ENCODE results near the gene BCAR1. TPM values are rescaled to one million over a fixed set of nuclear protein-coding genes. Genes with fewer than 3 reads are reported as not detected.
A peak's percentile ranks its signal among the peaks of the same experiment; 100 is the strongest.

The BCAR1 gene
- total RNA-seq, 1 donor from 2014 or later = 182 TPM

DNA sequence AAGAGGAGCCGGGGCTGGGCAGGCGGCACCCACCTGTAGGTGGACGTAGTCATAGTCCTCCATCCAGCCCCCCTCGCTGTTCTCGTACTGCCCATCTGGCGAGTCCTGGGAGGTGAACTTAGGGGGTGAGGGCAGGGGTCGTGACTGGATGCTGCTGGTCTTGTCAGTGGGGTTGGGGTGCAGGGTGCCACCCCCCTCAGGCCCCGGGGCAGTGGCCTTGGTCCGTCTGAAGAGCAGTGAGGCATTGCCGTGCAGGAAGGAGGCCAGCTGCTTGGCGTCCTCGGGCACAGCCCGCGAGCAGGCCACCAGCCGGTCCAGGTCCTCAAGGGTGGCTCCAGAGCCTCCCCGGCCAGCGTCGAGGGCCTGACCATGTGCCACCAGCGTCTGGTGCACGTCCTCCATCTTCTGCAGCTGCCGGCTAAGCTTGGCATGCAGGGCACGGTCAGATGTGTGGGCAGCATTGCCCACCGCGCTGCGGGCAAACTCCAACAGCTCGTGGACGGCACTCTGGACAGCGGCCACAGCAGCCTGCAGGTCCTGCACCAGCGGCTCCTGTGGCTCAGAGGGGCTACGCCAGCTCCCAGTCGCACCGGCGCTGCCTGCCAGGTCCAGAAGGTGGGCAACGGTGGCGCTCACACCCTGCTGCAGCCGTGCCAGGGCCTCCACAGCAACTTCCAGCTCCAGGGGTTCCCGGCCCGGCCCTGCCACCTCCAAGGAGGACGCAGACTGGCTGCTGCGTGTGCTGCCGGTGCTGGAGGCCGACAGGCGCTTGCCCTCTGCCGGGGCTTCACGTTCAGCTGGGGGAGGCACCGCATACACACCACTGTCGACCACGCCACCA lies 16.3 kb downstream of the BCAR1 start:
- TF ChIP-seq, protein P1, sequence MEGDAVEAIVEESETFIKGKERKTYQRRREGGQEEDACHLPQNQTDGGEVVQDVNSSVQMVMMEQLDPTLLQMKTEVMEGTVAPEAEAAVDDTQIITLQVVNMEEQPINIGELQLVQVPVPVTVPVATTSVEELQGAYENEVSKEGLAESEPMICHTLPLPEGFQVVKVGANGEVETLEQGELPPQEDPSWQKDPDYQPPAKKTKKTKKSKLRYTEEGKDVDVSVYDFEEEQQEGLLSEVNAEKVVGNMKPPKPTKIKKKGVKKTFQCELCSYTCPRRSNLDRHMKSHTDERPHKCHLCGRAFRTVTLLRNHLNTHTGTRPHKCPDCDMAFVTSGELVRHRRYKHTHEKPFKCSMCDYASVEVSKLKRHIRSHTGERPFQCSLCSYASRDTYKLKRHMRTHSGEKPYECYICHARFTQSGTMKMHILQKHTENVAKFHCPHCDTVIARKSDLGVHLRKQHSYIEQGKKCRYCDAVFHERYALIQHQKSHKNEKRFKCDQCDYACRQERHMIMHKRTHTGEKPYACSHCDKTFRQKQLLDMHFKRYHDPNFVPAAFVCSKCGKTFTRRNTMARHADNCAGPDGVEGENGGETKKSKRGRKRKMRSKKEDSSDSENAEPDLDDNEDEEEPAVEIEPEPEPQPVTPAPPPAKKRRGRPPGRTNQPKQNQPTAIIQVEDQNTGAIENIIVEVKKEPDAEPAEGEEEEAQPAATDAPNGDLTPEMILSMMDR (IDR thresholded peaks at IDR 0.05; ENCODE audit: unreplicated experiment) = no peak
- peaks cover 13% of the 10 kb centered on the region for H3K4me1 Mint-ChIP-seq (ENCODE audit: unreplicated experiment)
- no peak overlapping the region for H3K4me3 Mint-ChIP-seq (ENCODE audit: unreplicated experiment)
- no peak for DNase-seq (ENCODE audit: low spot score)
- H3K36me3 Mint-ChIP-seq (ENCODE audit: low read depth, unreplicated experiment) = peaks cover 53% of the 10 kb centered on the region
- H3K27ac Mint-ChIP-seq (ENCODE audit: unreplicated experiment) = peak overlapping the region; percentile 82
- H3K27me3 Mint-ChIP-seq (ENCODE audit: unreplicated experiment) = peaks cover 38% of the 10 kb centered on the region
- no peaks in the 10 kb centered on the region for H3K9me3 Mint-ChIP-seq (ENCODE audit: unreplicated experiment)

DNA sequence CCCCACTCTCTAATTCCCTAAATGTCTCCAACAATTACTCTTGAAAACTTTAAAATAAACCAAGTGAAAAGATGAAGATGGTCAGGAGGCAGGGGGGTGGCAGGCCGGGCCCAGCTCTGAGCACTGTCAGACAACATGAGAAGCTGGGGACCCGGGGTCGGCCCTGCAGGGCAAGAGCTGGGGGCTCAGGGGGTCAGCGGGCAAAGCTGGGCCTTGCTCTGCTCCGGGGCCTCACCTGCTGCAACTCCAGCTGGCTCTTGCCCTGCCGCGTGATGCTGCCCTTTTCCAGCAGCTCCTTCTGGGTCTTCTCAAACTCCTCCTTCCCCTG lies 17.8 kb downstream of the BCAR1 start:
- TF ChIP-seq, protein P1 (IDR thresholded peaks at IDR 0.05; ENCODE audit: unreplicated experiment) = no peak
- Mint-ChIP-seq H3K27ac (ENCODE audit: unreplicated experiment) (peak overlapping the region; percentile 61), H3K27me3 (ENCODE audit: unreplicated experiment) (peaks cover 33% of the 10 kb centered on the region), H3K4me1 (ENCODE audit: unreplicated experiment) (peaks cover 9% of the 10 kb centered on the region), H3K36me3 (ENCODE audit: low read depth, unreplicated experiment) (peaks cover 54% of the 10 kb centered on the region), H3K9me3 (ENCODE audit: unreplicated experiment) (no peaks in the 10 kb centered on the region), H3K4me3 (ENCODE audit: unreplicated experiment) (no peak overlapping the region)
- no peak for DNase-seq (ENCODE audit: low spot score)

DNA sequence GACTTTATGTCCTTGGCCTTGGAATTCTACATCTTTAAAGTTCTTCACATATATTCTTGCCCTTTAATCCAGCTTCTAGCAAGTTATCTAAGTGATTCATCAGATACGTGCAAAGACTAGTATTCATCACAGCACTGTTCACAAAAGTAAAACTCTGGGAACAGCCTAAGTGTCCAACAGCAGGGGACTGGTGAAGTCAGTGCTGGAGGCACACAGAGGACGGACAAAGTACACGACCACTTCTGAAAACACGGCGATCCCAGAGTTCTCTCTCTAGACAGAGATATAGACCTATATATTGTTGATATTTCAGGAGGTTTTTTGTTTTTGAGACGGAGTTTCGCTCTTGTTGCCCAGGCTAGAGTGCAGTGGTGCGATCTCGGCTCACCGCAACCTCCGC lies 19.9 kb downstream of the BCAR1 start:
- peak overlapping the region; percentile 27 for H3K27ac Mint-ChIP-seq (ENCODE audit: unreplicated experiment)
- no peak for DNase-seq (ENCODE audit: low spot score)
- H3K4me3 Mint-ChIP-seq (ENCODE audit: unreplicated experiment) = peak overlapping the region; percentile 44
- no peaks in the 10 kb centered on the region for H3K9me3 Mint-ChIP-seq (ENCODE audit: unreplicated experiment)
- TF ChIP-seq, protein P1 (IDR thresholded peaks at IDR 0.05; ENCODE audit: unreplicated experiment) = no peak
- H3K36me3 Mint-ChIP-seq (ENCODE audit: low read depth, unreplicated experiment) = peaks cover 52% of the 10 kb centered on the region
- peaks cover 11% of the 10 kb centered on the region for H3K4me1 Mint-ChIP-seq (ENCODE audit: unreplicated experiment)
- peaks cover 37% of the 10 kb centered on the region for H3K27me3 Mint-ChIP-seq (ENCODE audit: unreplicated experiment)

DNA sequence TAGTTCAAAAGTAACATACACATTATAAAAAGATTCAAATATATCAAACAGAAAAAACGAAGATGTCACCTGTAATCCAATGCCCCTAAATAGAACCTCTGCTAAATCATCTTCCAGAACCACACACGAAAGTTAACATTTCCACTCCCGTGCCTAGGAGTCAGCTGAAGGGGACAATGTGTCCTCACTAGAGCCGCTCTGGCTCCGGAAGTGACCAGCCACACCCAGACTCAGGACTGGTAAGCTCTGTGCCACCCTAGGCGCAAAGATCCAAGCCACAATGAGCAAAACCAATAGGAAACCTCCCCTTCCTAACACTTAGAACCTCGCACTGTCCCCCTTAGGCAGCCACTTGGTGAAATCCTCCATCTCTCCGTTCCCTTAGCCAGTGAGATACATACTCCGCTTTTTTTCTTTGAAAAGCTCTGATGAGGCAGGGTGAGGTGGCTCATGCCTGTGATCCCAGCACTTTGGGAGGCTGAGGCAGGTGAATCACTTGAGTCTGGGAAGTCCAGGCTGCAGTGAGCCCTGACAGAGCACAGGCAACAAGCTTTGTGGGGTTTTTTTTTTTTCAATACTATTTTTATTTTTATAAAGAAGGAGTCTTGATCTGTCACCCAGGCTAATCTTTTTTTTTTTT lies 20.8 kb downstream of the BCAR1 start:
- peak overlapping the region; percentile 68 for H3K4me3 Mint-ChIP-seq (ENCODE audit: unreplicated experiment)
- TF ChIP-seq, protein P1 (IDR thresholded peaks at IDR 0.05; ENCODE audit: unreplicated experiment) = no peak
- DNase-seq (ENCODE audit: low spot score) = no peak
- peaks cover 42% of the 10 kb centered on the region for H3K36me3 Mint-ChIP-seq (ENCODE audit: low read depth, unreplicated experiment)
- H3K4me1 Mint-ChIP-seq (ENCODE audit: unreplicated experiment) = peaks cover 3% of the 10 kb centered on the region
- peaks cover 31% of the 10 kb centered on the region for H3K27me3 Mint-ChIP-seq (ENCODE audit: unreplicated experiment)
- peak overlapping the region; percentile 75 for H3K27ac Mint-ChIP-seq (ENCODE audit: unreplicated experiment)
- no peaks in the 10 kb centered on the region for H3K9me3 Mint-ChIP-seq (ENCODE audit: unreplicated experiment)

Data from endothelial cell (in vitro differentiated cells).